Transverse colon (tissue), 3 donors: Measurements from ENCODE around the gene COBLL1.

Experiments
- CTCF ChIP-seq, 5 experiments: fragments of 200-600 bp in 3 of 5; fragments of 450-650 bp in 2 of 5; sonication (generic) in 3 of 5; IDR thresholded peaks; 1 replicate in 2 of 5; 2 replicates in 3 of 5; pipeline ENCODE4 v1.5.1; 2016 to 2017; ENCODE audit warnings: antibody characterized with exemption in 5 of 5, inconsistent platforms in 3 of 5, mild to moderate bottlenecking in 2 of 5, moderate library complexity in 1 of 5
- POLR2A ChIP-seq: fragments of 450-650 bp; IDR thresholded peaks from one replicate; pipeline ENCODE4 v1.6.1; 2016; ENCODE audit warnings: antibody characterized with exemption, mild to moderate bottlenecking, moderate library complexity

GRCh38 chr2:164868563-164869419, 27.2 kb upstream of the COBLL1 start:
- no peak for TF ChIP-seq POLR2A
- no peak for TF ChIP-seq CTCF (IDR thresholded peaks at IDR 0.05)
